CD8-positive, alpha-beta memory T cell (primary cell): ENCODE data around the gene TIAM2. TPM values are rescaled to one million over a fixed set of nuclear protein-coding genes. Genes with fewer than 3 reads are reported as not detected.
A peak's percentile ranks its signal among the peaks of the same experiment; 100 is the strongest.
"Not testable (repeated sequence)": the region's sequence is repeated elsewhere in the genome, so short reads cannot be mapped to it uniquely, and the experiment has no call there.

ENCODE experiments used
- CTCF ChIA-PET: fragments of 350-600 bp; sonication (Branson Sonifier 250); formaldehyde crosslinking; loops from one replicate; lab custom pipeline; 2021; ENCODE audit warnings: antibody characterized with exemption; lab: Charles Lee
- POLR2A ChIA-PET: fragments of 350-600 bp; sonication (Branson Sonifier 250); formaldehyde crosslinking; loops from one replicate; lab custom pipeline; 2021; ENCODE audit warnings: antibody characterized with exemption; lab: Charles Lee
- DNase-seq, 5 donors: peaks; one replicate each; pipeline versions ENCODE4 v3.0.0 to v3.0.0-alpha.2; 2020 to 2022; ENCODE audit warnings: mixed read lengths in 1 of 5
- H3K27ac ChIP-seq: one replicate; pipeline ENCODE4 v1.7.0; 2013; ENCODE audit warnings: low read depth, mild to moderate bottlenecking, low read length, moderate library complexity
- H3K27me3 ChIP-seq: 2 replicates; pipeline ENCODE4 v1.7.0; 2013; ENCODE audit warnings: low read length, mild to moderate bottlenecking; ENCODE audit not compliant: insufficient read depth, poor library complexity, severe bottlenecking
- H3K36me3 ChIP-seq: 2 replicates; pipeline ENCODE4 v1.7.0; 2013; ENCODE audit warnings: mild to moderate bottlenecking, low read length, moderate library complexity; ENCODE audit not compliant: insufficient read depth
- H3K4me1 ChIP-seq: 2 replicates; pipeline ENCODE4 v1.7.0; 2013; ENCODE audit warnings: mild to moderate bottlenecking, low read length, moderate library complexity; ENCODE audit not compliant: insufficient read depth
- H3K4me3 ChIP-seq: 2 replicates; pipeline ENCODE4 v1.7.0; 2013; ENCODE audit warnings: mild to moderate bottlenecking, low read length
- H3K9me3 ChIP-seq: 2 replicates; pipeline ENCODE4 v1.7.0; 2013; ENCODE audit warnings: mild to moderate bottlenecking, low read length
- H3K27ac Mint-ChIP-seq, 8 donors: one replicate each; pipeline ENCODE4 v1.8.0; 2020 to 2021; ENCODE audit warnings: mixed read lengths in 8 of 8, mild to moderate bottlenecking in 6 of 8, inconsistent platforms in 3 of 8, moderate library complexity in 3 of 8
- H3K27me3 Mint-ChIP-seq, 2 donors: one replicate each; pipeline ENCODE4 v1.8.0; 2020 to 2021; ENCODE audit warnings: mixed read lengths in 2 of 2, mild to moderate bottlenecking in 1 of 2, moderate library complexity in 1 of 2
- H3K36me3 Mint-ChIP-seq, 3 donors: one replicate each; pipeline ENCODE4 v1.8.0; 2020 to 2021; ENCODE audit warnings: mixed read lengths in 3 of 3, inconsistent platforms in 1 of 3, mild to moderate bottlenecking in 1 of 3
- H3K4me1 Mint-ChIP-seq, 3 donors: one replicate each; pipeline ENCODE4 v1.8.0; 2020 to 2021; ENCODE audit warnings: mixed read lengths in 3 of 3, inconsistent platforms in 1 of 3, mild to moderate bottlenecking in 1 of 3
- H3K4me3 Mint-ChIP-seq, 7 donors: one replicate each; pipeline ENCODE4 v1.8.0; 2020 to 2021; ENCODE audit warnings: mixed read lengths in 7 of 7, mild to moderate bottlenecking in 6 of 7, moderate library complexity in 4 of 7, inconsistent platforms in 2 of 7
- H3K9me3 Mint-ChIP-seq, 5 donors: one replicate each; pipeline ENCODE4 v1.8.0; 2020 to 2022; ENCODE audit warnings: mixed read lengths in 5 of 5, mild to moderate bottlenecking in 3 of 5, moderate library complexity in 2 of 5, inconsistent platforms in 1 of 5
- polyA plus RNA-seq: library from polyadenylated mRNA; unstranded; fragments of 300-500 nt; fragmentation: Illumina TruSeq; gene quantifications from one replicate; pipeline ENCODE4 v1.2.3, GENCODE V29; 2021
- total RNA-seq, 2 experiments: library from RNA; stranded (reverse); gene quantifications; one replicate each; pipeline ENCODE4 v1.2.3, GENCODE V29; 2021

Gene TIAM2
- total and polyA plus RNA-seq, 3 experiments from 2014 or later, result 1.1 to 31.1 (median 24.5) TPM

DNA sequence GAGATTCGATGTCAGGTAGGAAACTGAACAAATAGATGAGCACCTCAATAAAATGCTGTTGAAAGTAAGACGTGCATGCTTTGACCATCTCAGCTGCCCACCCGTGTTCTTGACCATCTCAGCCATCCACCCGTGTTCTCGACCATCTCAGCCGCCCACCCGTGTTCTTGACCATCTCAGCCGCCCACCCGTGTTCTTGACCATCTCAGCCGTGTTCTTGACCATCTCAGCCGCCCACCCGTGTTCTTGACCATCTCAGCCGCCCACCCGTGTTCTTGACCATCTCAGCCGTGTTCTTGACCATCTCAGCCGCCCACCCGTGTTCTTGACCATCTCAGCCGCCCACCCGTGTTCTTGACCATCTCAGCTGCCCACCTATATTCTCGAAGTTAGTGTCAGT is 223.6 kb downstream of the TIAM2 start:
- H3K27me3 Mint-ChIP-seq, result peaks cover 6 to 18% of the 10 kb centered on the region in 2 donors
- H3K4me3 Mint-ChIP-seq, H3K4me3 ChIP-seq, DNase-seq, H3K9me3 ChIP-seq, H3K4me1 Mint-ChIP-seq, CTCF ChIA-PET, H3K27me3 ChIP-seq, H3K27ac Mint-ChIP-seq, H3K27ac ChIP-seq, H3K36me3 ChIP-seq, H3K4me1 ChIP-seq, POLR2A ChIA-PET, H3K36me3 Mint-ChIP-seq, H3K9me3 Mint-ChIP-seq: not testable (repeated sequence)

DNA sequence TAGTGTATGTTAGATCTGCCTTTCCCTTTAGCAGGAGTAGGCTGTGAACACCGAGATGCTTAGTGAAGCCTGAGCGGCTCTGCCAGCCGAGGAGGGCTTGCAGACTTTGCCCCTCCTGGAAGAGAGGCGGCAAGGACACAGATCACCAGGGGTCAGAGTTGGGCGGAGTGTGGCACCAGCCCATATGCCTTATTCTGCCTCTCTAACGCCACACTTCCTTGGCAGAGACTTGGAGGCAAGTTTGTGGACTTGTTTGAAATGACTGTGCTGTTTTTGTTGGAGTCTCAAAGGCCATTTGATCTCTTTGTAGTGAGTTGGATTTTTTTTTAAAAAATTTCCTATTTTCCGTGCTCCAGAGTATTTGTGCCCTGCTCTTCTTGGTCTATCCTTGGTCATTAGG is 224.2 kb downstream of the TIAM2 start:
- Mint-ChIP-seq H3K4me1 (peaks cover 7 to 12% (median 7%) of the 10 kb centered on the region in 3 donors), H3K36me3 (peaks cover 0 to 1% (median 0%) of the 10 kb centered on the region in 3 donors), H3K9me3 (no peaks in the 10 kb centered on the region), H3K27ac (no peak overlapping the region), H3K4me3 (no peak overlapping the region), H3K27me3 (peaks cover 6 to 18% of the 10 kb centered on the region in 2 donors)
- ChIA-PET POLR2A (no interaction called here), CTCF (no interaction called here)
- no peak overlapping the region for H3K4me3 ChIP-seq
- H3K27me3 ChIP-seq, result no peaks in the 10 kb centered on the region
- H3K27ac ChIP-seq, result no peak overlapping the region
- no peaks in the 10 kb centered on the region for H3K9me3 ChIP-seq
- H3K4me1 ChIP-seq, result peaks cover 8% of the 10 kb centered on the region
- DNase-seq, result no peak
- H3K36me3 ChIP-seq, result no peaks in the 10 kb centered on the region

DNA sequence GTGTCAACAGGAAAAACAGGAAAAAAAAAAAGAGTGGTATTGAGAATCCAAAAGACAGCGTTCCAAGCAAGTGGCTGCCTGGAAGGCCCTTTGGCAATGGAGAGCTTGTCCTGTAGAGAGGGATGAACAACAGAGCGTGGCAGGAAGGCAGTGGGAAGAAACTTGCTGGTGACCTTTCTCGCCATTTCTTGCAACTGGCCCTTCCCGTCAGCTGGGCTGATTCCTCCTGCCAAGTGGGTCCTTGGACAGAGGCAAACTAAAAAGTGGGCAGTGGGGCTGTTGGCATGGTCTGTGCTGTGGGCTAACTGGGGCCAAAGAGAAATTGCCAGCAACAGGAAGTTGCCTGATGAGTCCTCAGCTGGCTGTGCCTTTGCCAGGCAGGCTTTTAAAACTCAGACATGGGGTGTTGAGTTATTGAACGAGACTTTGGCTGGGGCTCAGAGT is 224.8 kb downstream of the TIAM2 start:
- Histone ChIP-seq H3K9me3 (no peaks in the 10 kb centered on the region), H3K27me3 (no peaks in the 10 kb centered on the region), H3K27ac (no peak overlapping the region), H3K4me3 (no peak overlapping the region), H3K4me1 (peaks cover 13% of the 10 kb centered on the region), H3K36me3 (no peaks in the 10 kb centered on the region)
- Mint-ChIP-seq H3K27me3 (peaks cover 5 to 18% of the 10 kb centered on the region in 2 donors), H3K9me3 (no peaks in the 10 kb centered on the region), H3K4me1 (peaks cover 12 to 17% (median 13%) of the 10 kb centered on the region in 3 donors), H3K36me3 (no peaks in the 10 kb centered on the region), H3K4me3 (no peak overlapping the region), H3K27ac (no peak overlapping the region)
- ChIA-PET POLR2A (no interaction called here), CTCF (no interaction called here)
- no peak for DNase-seq

DNA sequence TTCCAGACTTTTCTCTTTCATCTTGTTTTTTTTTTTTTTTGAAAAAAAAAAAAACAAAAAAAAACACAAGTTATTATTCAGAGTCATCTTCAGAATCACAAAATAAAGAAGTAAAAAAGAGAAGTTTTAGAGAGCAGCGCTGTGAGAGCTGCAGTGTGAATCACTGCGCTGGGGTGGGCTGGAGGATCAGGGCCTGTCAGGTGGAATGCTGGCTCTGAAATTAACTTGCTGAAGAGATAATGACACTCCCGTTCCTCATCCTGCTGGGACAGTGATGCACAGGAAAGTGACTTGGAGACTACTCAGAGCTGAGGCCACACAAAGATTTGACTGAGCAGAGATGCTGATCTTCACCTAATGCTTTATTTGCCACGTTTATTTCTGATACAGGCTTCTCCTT is 226.0 kb downstream of the TIAM2 start:
- no peak overlapping the region for H3K4me3 Mint-ChIP-seq
- H3K27ac Mint-ChIP-seq, result peak overlapping the region in 1 of 8 donors; percentile 13
- Histone ChIP-seq H3K36me3 (no peaks in the 10 kb centered on the region), H3K9me3 (no peaks in the 10 kb centered on the region), H3K4me3 (no peak overlapping the region), H3K4me1 (peaks cover 13% of the 10 kb centered on the region), H3K27me3 (no peaks in the 10 kb centered on the region), H3K27ac (no peak overlapping the region)
- H3K36me3 Mint-ChIP-seq, result no peaks in the 10 kb centered on the region
- H3K4me1 Mint-ChIP-seq, result peaks cover 12 to 17% (median 13%) of the 10 kb centered on the region in 3 donors
- no peak for DNase-seq
- H3K9me3 Mint-ChIP-seq, result no peaks in the 10 kb centered on the region
- H3K27me3 Mint-ChIP-seq, result peaks cover 5 to 18% of the 10 kb centered on the region in 2 donors
- POLR2A ChIA-PET, result no interaction called here
- CTCF ChIA-PET, result interaction anchor here (0.7 kb wide), 1 partner anchor 515 kb away, joined by 3 read pairs; no protein-coding TSS in a partner anchor

DNA sequence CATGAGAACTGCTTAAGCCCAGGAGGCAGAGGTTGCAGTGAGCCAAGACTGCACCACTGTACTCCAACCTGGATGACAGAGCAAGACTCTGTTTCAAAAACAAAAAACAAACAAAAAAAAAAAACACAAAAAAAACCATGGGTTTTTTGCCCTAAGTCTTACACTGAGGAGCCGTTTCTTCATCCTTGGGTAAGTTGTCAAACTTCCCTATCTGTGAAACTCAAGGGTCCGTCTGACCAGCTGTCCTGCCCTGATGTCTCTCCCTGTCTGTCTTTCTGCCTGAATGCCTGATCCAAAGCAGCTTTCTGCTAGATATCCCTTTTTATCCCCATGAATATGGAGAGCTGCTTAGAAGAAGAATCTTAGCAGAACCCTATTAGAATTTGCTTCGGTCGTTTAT is 227.4 kb downstream of the TIAM2 start:
- H3K4me1 Mint-ChIP-seq, result peaks cover 12 to 17% (median 13%) of the 10 kb centered on the region in 3 donors
- POLR2A ChIA-PET, result no interaction called here
- CTCF ChIA-PET, result no interaction called here
- H3K27ac Mint-ChIP-seq, result no peak overlapping the region
- H3K27ac ChIP-seq, result no peak overlapping the region
- H3K9me3 ChIP-seq, result no peaks in the 10 kb centered on the region
- no peaks in the 10 kb centered on the region for H3K36me3 ChIP-seq
- no peak overlapping the region for H3K4me3 ChIP-seq
- H3K9me3 Mint-ChIP-seq, result no peaks in the 10 kb centered on the region
- no peak for DNase-seq
- H3K4me1 ChIP-seq, result peaks cover 13% of the 10 kb centered on the region
- H3K36me3 Mint-ChIP-seq, result peaks cover 0 to 1% (median 0%) of the 10 kb centered on the region in 3 donors
- peaks cover 0 to 13% of the 10 kb centered on the region in 2 donors for H3K27me3 Mint-ChIP-seq
- H3K27me3 ChIP-seq, result no peaks in the 10 kb centered on the region
- H3K4me3 Mint-ChIP-seq, result no peak overlapping the region

DNA sequence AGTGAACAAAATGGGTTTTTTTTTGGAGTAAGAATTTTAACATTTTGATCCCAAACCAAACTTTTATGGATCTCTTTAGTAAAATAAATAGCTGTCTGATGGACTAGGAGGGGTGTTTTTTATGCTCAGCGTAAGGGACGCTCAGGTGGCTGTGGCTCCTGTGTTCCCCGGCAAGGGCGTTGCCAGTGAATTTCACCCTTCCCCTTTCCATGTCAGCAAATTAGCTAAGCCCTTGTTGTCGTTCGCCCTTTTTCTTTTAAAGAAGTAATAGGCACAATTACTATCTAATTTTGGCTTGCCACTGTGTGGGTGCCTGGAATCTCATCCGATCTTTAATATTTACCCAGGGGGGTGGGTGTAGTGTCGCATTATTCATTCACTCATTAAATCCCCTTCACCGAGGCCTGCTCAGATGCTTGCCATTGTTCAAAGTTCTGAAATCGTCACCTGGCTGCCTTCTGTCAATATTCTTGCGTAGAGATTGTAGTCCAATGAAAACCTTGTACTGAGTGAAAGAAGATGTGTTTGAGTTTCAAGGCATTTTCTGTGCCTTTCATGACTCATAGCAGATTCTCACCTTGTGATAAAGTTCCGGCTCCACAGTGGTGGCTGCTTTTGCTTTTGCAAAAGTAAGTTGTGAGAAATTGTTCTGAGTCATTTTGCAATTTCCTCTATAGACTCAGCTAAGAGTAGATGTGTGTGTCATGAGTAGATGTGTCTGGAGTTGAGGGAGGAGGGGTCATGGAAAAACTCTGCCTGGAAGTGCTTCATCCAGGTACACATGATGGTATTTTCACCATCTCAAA is 228.7 kb downstream of the TIAM2 start:
- Histone ChIP-seq H3K27ac (no peak overlapping the region), H3K4me3 (no peak overlapping the region), H3K36me3 (no peaks in the 10 kb centered on the region), H3K9me3 (no peaks in the 10 kb centered on the region), H3K4me1 (peaks cover 13% of the 10 kb centered on the region), H3K27me3 (no peaks in the 10 kb centered on the region)
- Mint-ChIP-seq H3K36me3 (peaks cover 0 to 1% (median under 1%) of the 10 kb centered on the region in 3 donors), H3K4me3 (peak overlapping the region; percentile 10 to 75 (median 65)), H3K4me1 (peaks cover 12 to 17% (median 13%) of the 10 kb centered on the region in 3 donors), H3K27me3 (peaks cover under 1 to 7% of the 10 kb centered on the region in 2 donors), H3K27ac (peak overlapping the region; percentile 21 to 91 (median 70)), H3K9me3 (no peaks in the 10 kb centered on the region)
- peak in 3 of 5 donors; percentile 8 to 55 (median 31) for DNase-seq
- CTCF ChIA-PET, result interaction anchor here (1.2 kb wide), 1 partner anchor 11 kb away, joined by 4 read pairs; no protein-coding TSS in a partner anchor
- POLR2A ChIA-PET, result no interaction called here

DNA sequence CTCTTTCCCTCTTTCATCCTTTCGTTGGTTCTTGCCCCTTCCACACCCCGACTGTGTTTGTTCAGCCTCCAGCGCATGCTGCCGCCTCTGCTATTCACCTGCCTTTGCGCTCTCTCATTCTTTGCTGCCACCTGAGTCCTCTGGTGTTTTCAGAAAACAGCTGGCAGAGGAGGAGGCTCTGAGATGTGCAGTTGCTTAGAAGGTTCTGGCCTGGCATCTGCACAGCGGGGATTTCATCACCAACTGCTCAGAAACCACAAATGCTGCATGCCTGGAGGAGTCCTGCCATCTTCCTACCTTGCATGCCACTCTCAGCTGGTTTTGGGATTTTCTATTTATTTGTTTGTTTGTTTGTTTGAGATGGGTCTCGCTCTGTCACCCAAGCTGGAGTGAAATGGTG is 229.5 kb downstream of the TIAM2 start:
- no peaks in the 10 kb centered on the region for H3K36me3 ChIP-seq
- Mint-ChIP-seq H3K27me3 (peaks cover 2 to 3% of the 10 kb centered on the region in 2 donors), H3K4me3 (peak overlapping the region in 2 of 7 donors; percentile 34 to 52), H3K9me3 (no peaks in the 10 kb centered on the region), H3K27ac (peak overlapping the region in 4 of 8 donors; percentile 30 to 91 (median 58)), H3K4me1 (peaks cover 12 to 17% (median 13%) of the 10 kb centered on the region in 3 donors), H3K36me3 (peaks cover 0 to 4% (median 3%) of the 10 kb centered on the region in 3 donors)
- no peak overlapping the region for H3K27ac ChIP-seq
- H3K27me3 ChIP-seq, result no peaks in the 10 kb centered on the region
- ChIA-PET CTCF (interaction anchor here (1.2 kb wide), 1 partner anchor 11 kb away, joined by 4 read pairs; no protein-coding TSS in a partner anchor), POLR2A (no interaction called here)
- H3K4me3 ChIP-seq, result no peak overlapping the region
- no peak for DNase-seq
- H3K4me1 ChIP-seq, result peaks cover 13% of the 10 kb centered on the region
- no peaks in the 10 kb centered on the region for H3K9me3 ChIP-seq

DNA sequence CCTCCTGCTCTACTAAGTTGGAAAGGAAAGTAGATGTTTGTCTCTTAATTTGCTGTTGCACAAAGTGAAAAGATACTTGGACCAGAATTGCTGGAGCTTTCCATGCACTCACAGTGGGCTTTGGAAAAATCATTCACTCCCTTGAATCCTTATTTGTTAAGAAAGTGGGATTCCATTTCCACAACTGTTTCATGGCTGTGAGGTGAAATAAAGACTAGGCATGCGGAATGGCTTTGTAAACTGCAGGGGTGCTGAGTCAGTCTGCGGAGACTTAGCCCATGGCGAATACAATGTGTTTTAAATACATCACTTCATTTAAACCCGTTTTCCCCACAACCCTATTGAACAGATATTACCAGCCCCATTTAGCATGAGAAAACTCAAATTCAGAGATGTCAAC is 231.9 kb downstream of the TIAM2 start:
- CTCF ChIA-PET, result no interaction called here
- H3K4me3 Mint-ChIP-seq, result no peak overlapping the region
- no peaks in the 10 kb centered on the region for H3K27me3 ChIP-seq

More for the DNA sequence above, 231.9 kb downstream of the TIAM2 start:
- no peak overlapping the region for H3K27ac ChIP-seq
- H3K4me3 ChIP-seq, result no peak overlapping the region
- peaks cover 0 to 4% of the 10 kb centered on the region in 2 donors for H3K27me3 Mint-ChIP-seq
- H3K36me3 Mint-ChIP-seq, result peaks cover 0 to 8% (median 4%) of the 10 kb centered on the region in 3 donors
- peaks cover 0 to 3% (median 0%) of the 10 kb centered on the region in 5 donors for H3K9me3 Mint-ChIP-seq
- H3K27ac Mint-ChIP-seq, result no peak overlapping the region
- peaks cover 12 to 17% (median 13%) of the 10 kb centered on the region in 3 donors for H3K4me1 Mint-ChIP-seq
- no peak for DNase-seq
- H3K36me3 ChIP-seq, result no peaks in the 10 kb centered on the region
- POLR2A ChIA-PET, result no interaction called here
- H3K9me3 ChIP-seq, result no peaks in the 10 kb centered on the region
- H3K4me1 ChIP-seq, result peaks cover 13% of the 10 kb centered on the region
